KMS-11 (cell line): ENCODE data around the gene POFUT1.

ENCODE experiments used
- H2AFZ ChIP-seq: fragments of 200-600 bp; sonication (generic); 2 replicates; pipeline ENCODE4 v1.6.1; 2016; ENCODE audit warnings: antibody characterized with exemption, mixed run types, low read depth
- H3K27ac ChIP-seq: fragments of 200-600 bp; sonication (generic); 2 replicates; pipeline ENCODE4 v1.6.1; 2016; ENCODE audit warnings: mild to moderate bottlenecking, mixed run types
- H3K27me3 ChIP-seq: fragments of 200-600 bp; sonication (generic); 2 replicates; pipeline ENCODE4 v1.6.1; 2017; ENCODE audit warnings: mild to moderate bottlenecking, low read depth, mixed run types, moderate library complexity; ENCODE audit not compliant: insufficient read depth
- H3K36me3 ChIP-seq: fragments of 200-600 bp; sonication (generic); 2 replicates; pipeline ENCODE4 v1.6.1; 2017; ENCODE audit warnings: mild to moderate bottlenecking, mixed run types; ENCODE audit not compliant: insufficient read depth
- H3K4me1 ChIP-seq: fragments of 200-600 bp; sonication (generic); 2 replicates; pipeline ENCODE4 v1.6.1; 2016; ENCODE audit warnings: mild to moderate bottlenecking, low read depth, mixed run types; ENCODE audit not compliant: poor library complexity, severe bottlenecking
- H3K4me2 ChIP-seq: fragments of 200-600 bp; sonication (generic); 2 replicates; pipeline ENCODE4 v1.7.0; 2016; ENCODE audit warnings: mild to moderate bottlenecking, mixed run types
- H3K4me3 ChIP-seq: fragments of 200-600 bp; sonication (generic); IDR thresholded peaks from 2 replicates; pipeline ENCODE4 v1.6.1; 2017; ENCODE audit warnings: low read depth, low read length, mixed read lengths; ENCODE audit not compliant: insufficient read depth
- H3K79me2 ChIP-seq: fragments of 200-600 bp; sonication (generic); 2 replicates; pipeline ENCODE4 v1.6.1; 2016; ENCODE audit warnings: low read depth, mixed run types; ENCODE audit not compliant: insufficient read depth
- H3K9ac ChIP-seq: fragments of 200-600 bp; sonication (generic); 2 replicates; pipeline ENCODE4 v1.6.1; 2016; ENCODE audit warnings: mild to moderate bottlenecking, mixed run types
- H4K20me1 ChIP-seq: fragments of 200-600 bp; sonication (generic); 2 replicates; pipeline ENCODE4 v1.6.1; 2016; ENCODE audit warnings: mild to moderate bottlenecking, mixed run types; ENCODE audit not compliant: insufficient read depth
- TF ChIP-seq, protein P1 (sequence below): fragments of 200-600 bp; sonication (generic); conservative IDR thresholded peaks from 2 replicates; pipeline ENCODE4 v1.6.1; 2017; ENCODE audit warnings: low read depth, mild to moderate bottlenecking, antibody characterized with exemption, low read length, moderate library complexity, mixed read lengths

The POFUT1 gene

DNA sequence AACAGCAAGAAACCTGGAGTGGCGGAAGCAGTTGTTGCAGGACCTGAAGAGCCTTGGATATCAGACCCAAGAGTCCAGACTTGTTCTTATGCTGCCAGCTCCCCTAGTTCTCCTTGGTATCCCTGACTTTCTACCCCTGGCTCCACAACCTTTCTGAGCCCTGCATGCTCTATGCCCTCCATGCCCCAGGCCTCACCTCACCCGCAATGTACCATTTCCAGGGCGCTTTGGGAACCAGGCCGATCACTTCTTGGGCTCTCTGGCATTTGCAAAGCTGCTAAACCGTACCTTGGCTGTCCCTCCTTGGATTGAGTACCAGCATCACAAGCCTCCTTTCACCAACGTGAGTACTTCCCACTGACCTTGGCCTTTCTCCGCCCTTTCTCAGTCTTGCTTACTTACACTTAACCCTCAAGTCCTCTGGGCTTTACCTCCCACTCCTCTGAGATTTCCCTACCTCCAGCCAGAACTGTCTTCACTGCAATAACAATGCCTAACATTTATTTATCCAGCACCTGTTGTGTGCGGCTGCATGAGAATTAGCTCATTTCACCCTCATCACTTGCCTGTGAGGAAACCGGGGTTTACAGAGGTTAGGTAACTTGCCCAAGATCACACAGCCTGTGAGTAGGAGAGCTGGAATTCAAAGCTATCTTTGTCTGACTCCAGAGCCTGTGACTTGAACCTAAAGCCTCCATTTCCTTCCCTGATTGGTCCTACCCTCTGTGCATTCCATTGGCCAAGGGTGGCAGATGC, 2.3 kb downstream of the POFUT1 start:
- H3K36me3 ChIP-seq = no peaks in the 10 kb centered on the region
- TF ChIP-seq, protein P1, sequence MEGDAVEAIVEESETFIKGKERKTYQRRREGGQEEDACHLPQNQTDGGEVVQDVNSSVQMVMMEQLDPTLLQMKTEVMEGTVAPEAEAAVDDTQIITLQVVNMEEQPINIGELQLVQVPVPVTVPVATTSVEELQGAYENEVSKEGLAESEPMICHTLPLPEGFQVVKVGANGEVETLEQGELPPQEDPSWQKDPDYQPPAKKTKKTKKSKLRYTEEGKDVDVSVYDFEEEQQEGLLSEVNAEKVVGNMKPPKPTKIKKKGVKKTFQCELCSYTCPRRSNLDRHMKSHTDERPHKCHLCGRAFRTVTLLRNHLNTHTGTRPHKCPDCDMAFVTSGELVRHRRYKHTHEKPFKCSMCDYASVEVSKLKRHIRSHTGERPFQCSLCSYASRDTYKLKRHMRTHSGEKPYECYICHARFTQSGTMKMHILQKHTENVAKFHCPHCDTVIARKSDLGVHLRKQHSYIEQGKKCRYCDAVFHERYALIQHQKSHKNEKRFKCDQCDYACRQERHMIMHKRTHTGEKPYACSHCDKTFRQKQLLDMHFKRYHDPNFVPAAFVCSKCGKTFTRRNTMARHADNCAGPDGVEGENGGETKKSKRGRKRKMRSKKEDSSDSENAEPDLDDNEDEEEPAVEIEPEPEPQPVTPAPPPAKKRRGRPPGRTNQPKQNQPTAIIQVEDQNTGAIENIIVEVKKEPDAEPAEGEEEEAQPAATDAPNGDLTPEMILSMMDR = no peak

DNA sequence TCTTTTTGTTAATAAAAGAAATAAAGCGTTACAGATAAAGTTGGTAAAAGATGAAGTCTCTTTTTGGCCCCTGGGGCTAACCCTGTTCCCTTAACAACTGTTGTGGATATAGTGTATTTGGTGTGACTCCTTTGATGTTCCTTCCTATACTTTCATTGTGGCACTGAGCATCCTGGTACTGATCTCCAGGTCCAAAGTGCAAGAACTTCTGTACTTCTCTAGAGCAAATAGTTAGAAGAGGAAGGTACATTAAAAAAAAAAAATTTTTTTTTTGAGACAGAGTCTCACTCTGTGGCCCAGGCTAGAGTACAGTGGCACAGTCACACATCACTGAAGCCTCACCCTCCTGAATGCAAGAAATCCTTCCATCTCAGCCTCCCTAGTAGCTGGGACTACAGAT, 6.2 kb downstream of the POFUT1 start:
- Histone ChIP-seq H3K36me3 (no peaks in the 10 kb centered on the region; the same call in 1 of the 2 replicates), H3K9ac (no peak overlapping the region)

More for the DNA sequence above, 2.3 kb downstream of the POFUT1 start:
- no peaks in the 10 kb centered on the region for H3K27me3 ChIP-seq
- no peak overlapping the region for H3K9ac ChIP-seq
- peaks cover 28% of the 10 kb centered on the region for H3K4me1 ChIP-seq
- H3K4me3 ChIP-seq = no peak overlapping the region
- peaks cover 47% of the 10 kb centered on the region for H3K79me2 ChIP-seq
- no peak overlapping the region for H2AFZ ChIP-seq
- no peaks in the 10 kb centered on the region for H4K20me1 ChIP-seq
- H3K4me2 ChIP-seq = no peak overlapping the region
- H3K27ac ChIP-seq = no peak overlapping the region

DNA sequence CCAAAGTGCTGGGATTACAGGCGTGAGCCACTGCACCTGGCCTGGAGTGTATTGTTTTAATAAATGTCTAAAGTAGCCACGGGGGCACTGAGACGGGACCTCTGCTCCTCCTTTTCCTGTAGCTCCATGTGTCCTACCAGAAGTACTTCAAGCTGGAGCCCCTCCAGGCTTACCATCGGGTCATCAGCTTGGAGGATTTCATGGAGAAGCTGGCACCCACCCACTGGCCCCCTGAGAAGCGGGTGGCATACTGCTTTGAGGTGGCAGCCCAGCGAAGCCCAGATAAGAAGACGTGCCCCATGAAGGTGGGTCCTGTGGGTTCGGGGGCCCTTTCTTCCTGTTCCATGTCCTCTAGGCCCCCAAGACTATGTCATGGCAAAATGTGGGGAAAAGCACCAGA, 7.5 kb downstream of the POFUT1 start:
- Histone ChIP-seq H3K9ac (no peak overlapping the region), H3K27ac (no peak overlapping the region), H3K4me3 (no peak overlapping the region), H4K20me1 (no peaks in the 10 kb centered on the region), H3K4me2 (no peak overlapping the region), H3K79me2 (no peaks in the 10 kb centered on the region), H2AFZ (no peak overlapping the region), H3K36me3 (peaks cover 5% of the 10 kb centered on the region; the same call in 1 of the 2 replicates), H3K4me1 (no peaks in the 10 kb centered on the region), H3K27me3 (no peaks in the 10 kb centered on the region)
- TF ChIP-seq, protein P1 = no peak

More for the DNA sequence above, 6.2 kb downstream of the POFUT1 start:
- Histone ChIP-seq H4K20me1 (no peaks in the 10 kb centered on the region), H2AFZ (no peak overlapping the region), H3K27ac (no peak overlapping the region), H3K4me1 (peaks cover 7% of the 10 kb centered on the region), H3K4me2 (no peak overlapping the region), H3K27me3 (no peaks in the 10 kb centered on the region), H3K4me3 (no peak overlapping the region), H3K79me2 (peaks cover 11% of the 10 kb centered on the region; the same call in 1 of the 2 replicates)
- TF ChIP-seq, protein P1 = no peak

DNA sequence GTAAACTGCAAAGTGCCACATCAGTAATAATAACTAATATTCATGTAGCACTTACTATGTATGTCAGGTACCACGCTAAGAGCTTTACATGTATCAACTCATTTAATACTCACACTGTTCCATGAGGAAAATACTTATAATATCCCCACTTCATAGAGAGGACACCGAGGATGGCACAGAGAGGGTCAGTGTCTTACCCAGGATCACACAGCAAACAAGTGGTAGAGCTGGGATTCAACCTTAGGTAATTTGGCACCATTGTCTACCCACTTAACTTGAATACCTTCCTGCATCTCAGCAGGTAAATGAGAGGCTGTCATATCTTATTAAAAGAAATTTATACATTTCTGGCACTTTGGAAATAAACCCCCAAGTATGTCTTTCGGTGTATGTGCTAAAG, 8.0 kb downstream of the POFUT1 start:
- Histone ChIP-seq H2AFZ (no peak overlapping the region), H3K4me3 (no peak overlapping the region), H4K20me1 (no peaks in the 10 kb centered on the region), H3K27ac (no peak overlapping the region), H3K36me3 (peaks cover 6% of the 10 kb centered on the region; the same call in 1 of the 2 replicates), H3K9ac (no peak overlapping the region), H3K4me2 (no peak overlapping the region), H3K79me2 (no peaks in the 10 kb centered on the region), H3K27me3 (no peaks in the 10 kb centered on the region), H3K4me1 (no peaks in the 10 kb centered on the region)
- TF ChIP-seq, protein P1 = no peak
